Right atrium auricular region (tissue), 2 donors: ENCODE measurements around the gene NT5C2. TPM values are rescaled to one million over a fixed set of nuclear protein-coding genes. Genes with fewer than 3 reads are reported as not detected.
A peak's percentile ranks its signal among the peaks of the same experiment; 100 is the strongest.
"Not testable (repeated sequence)": the region's sequence is repeated elsewhere in the genome, so short reads cannot be mapped to it uniquely, and the experiment has no call there.

Experiments used
- DNase-seq: peaks from one replicate; pipeline ENCODE4 v3.0.0-alpha.2; 2019; ENCODE audit warnings: low spot score
- H3K27ac ChIP-seq, 2 donors: fragments of 200-600 bp; sonication (generic); 1 replicate in 1 of 2; 2 replicates in 1 of 2; pipeline ENCODE4 v1.5.1; 2016 to 2019
- H3K27me3 ChIP-seq, 2 donors: fragments of 200-600 bp; sonication (generic); one replicate each; pipeline versions ENCODE4 v1.5.1 to v1.6.0; 2017 to 2019
- H3K36me3 ChIP-seq: fragments of 200-600 bp; sonication (generic); one replicate; pipeline ENCODE4 v1.5.1; 2016
- H3K4me1 ChIP-seq, 2 donors: fragments of 200-600 bp; sonication (generic); one replicate each; pipeline versions ENCODE4 v1.5.1 to v1.6.0; 2017 to 2019
- H3K4me3 ChIP-seq, 2 donors: fragments of 200-600 bp; sonication (generic); 1 replicate in 1 of 2; 2 replicates in 1 of 2; pipeline ENCODE4 v1.5.1; 2017 to 2019; ENCODE audit warnings: mild to moderate bottlenecking in 1 of 2, moderate library complexity in 1 of 2
- H3K9me3 ChIP-seq, 2 donors: fragments of 200-600 bp; sonication (generic); one replicate each; pipeline ENCODE4 v1.5.1; 2019
- total RNA-seq, 2 donors: library from RNA; depleted of rRNA; stranded (reverse); fragments of >200 nt; gene quantifications; one replicate each; pipeline ENCODE4 v1.1.0, GENCODE V29; 2016
- TF ChIP-seq, protein P1 (sequence below), 2 donors: fragments of 200-600 bp; sonication (generic); IDR thresholded peaks; one replicate each; pipeline ENCODE4 v1.5.1; 2019; ENCODE audit warnings: antibody characterized with exemption in 2 of 2

NT5C2 gene
- total RNA-seq, 2 donors from 2014 or later, result 28.5 to 32.7 TPM

DNA sequence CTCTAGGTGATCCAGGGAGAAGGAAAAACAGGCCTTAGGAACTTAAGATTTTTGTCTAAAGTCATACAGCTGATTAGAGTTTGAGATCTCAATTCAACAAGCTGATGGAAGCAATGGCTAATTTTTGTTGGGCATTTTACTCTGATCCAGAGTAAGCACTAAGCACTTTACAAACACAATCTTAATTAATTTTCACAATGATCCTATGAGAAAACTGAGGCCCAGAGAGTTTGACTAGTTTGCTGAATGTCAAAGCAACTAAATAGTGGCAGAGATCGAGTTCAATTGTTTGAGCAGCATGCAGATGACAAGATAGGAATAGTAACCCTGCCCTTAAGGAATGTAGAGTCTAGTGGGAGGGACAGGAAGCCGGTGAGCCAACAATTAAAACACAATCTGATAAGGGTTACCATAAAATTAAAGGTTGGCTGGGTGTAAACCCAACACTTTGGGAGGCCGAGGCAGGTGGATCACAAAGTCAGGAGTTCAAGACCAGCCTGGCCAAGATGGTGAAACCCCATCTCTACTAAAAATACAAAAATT lies 39.1 kb upstream of the NT5C2 start:
- Histone ChIP-seq H3K36me3 (no peaks in the 10 kb centered on the region), H3K9me3 (no peaks in the 10 kb centered on the region), H3K27ac (peak overlapping the region; percentile 49 to 83), H3K27me3 (no peaks in the 10 kb centered on the region), H3K4me3 (no peak overlapping the region), H3K4me1 (peaks cover 0 to 9% of the 10 kb centered on the region in 2 donors)
- DNase-seq, result no peak
- TF ChIP-seq, protein P1, sequence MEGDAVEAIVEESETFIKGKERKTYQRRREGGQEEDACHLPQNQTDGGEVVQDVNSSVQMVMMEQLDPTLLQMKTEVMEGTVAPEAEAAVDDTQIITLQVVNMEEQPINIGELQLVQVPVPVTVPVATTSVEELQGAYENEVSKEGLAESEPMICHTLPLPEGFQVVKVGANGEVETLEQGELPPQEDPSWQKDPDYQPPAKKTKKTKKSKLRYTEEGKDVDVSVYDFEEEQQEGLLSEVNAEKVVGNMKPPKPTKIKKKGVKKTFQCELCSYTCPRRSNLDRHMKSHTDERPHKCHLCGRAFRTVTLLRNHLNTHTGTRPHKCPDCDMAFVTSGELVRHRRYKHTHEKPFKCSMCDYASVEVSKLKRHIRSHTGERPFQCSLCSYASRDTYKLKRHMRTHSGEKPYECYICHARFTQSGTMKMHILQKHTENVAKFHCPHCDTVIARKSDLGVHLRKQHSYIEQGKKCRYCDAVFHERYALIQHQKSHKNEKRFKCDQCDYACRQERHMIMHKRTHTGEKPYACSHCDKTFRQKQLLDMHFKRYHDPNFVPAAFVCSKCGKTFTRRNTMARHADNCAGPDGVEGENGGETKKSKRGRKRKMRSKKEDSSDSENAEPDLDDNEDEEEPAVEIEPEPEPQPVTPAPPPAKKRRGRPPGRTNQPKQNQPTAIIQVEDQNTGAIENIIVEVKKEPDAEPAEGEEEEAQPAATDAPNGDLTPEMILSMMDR (IDR thresholded peaks at IDR 0.05), result no peak

DNA sequence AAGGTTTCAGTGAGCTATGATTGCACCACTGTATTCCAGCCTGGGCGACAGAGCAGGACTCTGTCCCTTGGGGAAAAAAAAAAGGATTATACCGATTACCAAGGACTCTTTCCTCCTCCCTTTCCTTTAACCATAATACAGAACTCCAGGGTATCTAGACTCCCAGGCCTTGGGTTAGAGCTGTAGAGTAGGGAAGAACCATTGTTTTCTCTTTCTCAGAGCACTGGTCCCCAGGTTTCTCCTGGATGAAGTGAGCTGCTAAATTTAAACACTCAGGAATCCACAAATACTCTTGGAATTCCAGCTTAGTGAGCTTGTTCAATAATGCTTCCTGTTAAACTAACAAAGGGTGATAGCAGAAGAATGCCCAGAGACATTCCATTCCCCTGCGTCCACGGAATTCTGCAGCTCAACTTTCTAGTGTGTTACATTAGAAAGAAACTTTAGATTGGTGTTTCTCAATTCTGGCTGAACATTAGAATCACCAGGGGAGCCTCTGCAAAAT lies 38.0 kb upstream of the NT5C2 start:
- TF ChIP-seq, protein P1 (IDR thresholded peaks at IDR 0.05), result no peak
- no peaks in the 10 kb centered on the region for H3K9me3 ChIP-seq
- H3K27me3 ChIP-seq, result no peaks in the 10 kb centered on the region
- DNase-seq, result peak; percentile 65
- peak overlapping the region; percentile 49 to 83 for H3K27ac ChIP-seq
- peaks cover 0 to 9% of the 10 kb centered on the region in 2 donors for H3K4me1 ChIP-seq
- no peaks in the 10 kb centered on the region for H3K36me3 ChIP-seq
- no peak overlapping the region for H3K4me3 ChIP-seq

DNA sequence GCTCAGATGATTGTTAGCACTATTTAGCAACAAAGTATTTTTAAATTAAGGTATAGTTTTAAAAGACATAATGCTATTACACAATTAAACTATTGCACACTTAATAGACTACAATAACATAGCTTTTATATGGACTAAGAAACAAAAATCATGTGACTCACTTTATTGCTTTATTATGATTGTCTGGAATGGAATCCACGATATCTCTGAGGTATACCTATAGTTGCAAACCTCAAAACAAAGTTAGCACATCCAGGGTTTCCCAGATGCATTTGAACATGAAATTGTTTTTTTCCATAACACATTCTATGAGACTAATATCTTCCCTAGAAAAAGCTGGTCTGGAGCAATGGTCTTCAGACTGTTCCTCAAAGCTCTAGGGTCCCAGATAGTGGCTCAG lies 34.3 kb upstream of the NT5C2 start:
- Histone ChIP-seq H3K27me3 (no peaks in the 10 kb centered on the region), H3K4me1 (peaks cover 0 to 9% of the 10 kb centered on the region in 2 donors), H3K36me3 (no peaks in the 10 kb centered on the region), H3K9me3 (peaks cover 6 to 24% of the 10 kb centered on the region in 2 donors), H3K27ac (peak overlapping the region; percentile 54 to 90), H3K4me3 (no peak overlapping the region)
- DNase-seq, result no peak
- TF ChIP-seq, protein P1 (IDR thresholded peaks at IDR 0.05), result no peak

DNA sequence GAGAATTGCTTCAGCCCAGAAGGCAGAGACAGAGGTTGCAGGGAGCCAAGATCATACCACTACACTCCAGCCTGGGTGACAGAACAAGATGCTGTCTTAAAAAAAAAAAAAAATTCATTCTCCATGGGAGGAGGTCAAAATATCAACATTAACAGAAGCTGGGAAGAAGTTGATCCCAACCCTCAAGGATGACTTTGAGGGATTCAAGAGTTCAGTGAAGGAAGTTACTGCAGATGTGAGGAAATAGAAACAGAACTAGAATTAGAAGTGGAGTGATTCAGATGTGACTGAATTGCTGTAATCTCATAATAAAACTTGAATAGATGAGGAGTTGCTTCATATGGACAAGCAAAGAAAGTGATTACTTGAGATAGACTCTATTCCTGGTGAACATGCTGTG lies 32.9 kb upstream of the NT5C2 start:
- peaks cover 6 to 24% of the 10 kb centered on the region in 2 donors for H3K9me3 ChIP-seq
- no peaks in the 10 kb centered on the region for H3K36me3 ChIP-seq
- no peak overlapping the region for H3K4me3 ChIP-seq
- no peak for DNase-seq
- no peaks in the 10 kb centered on the region for H3K27me3 ChIP-seq
- no peak overlapping the region for H3K27ac ChIP-seq
- peaks cover 0 to 7% of the 10 kb centered on the region in 2 donors for H3K4me1 ChIP-seq
- TF ChIP-seq, protein P1 (IDR thresholded peaks at IDR 0.05), result no peak

DNA sequence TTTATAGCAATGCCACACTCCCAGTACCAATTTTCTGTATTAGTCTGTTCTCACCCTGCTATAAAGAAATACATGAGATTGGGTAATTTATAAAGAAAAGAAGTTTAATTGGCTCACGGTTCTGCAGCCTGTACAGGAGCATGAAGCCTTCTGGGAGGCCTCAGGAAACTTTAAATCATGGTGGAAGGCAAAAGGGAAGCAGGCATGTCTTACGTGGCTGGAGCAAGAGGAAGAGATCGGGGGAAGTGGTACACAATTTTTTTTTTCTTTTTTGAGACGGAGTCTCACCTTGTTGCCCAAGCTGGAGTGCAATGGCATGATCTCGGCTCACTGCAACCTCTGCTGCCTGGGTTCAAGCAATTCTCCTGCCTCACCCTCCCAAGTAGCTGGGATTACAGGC lies 31.6 kb upstream of the NT5C2 start:
- H3K27ac ChIP-seq, DNase-seq, H3K27me3 ChIP-seq, H3K4me3 ChIP-seq, H3K36me3 ChIP-seq, H3K4me1 ChIP-seq: not testable (repeated sequence)
- peaks cover 6 to 24% of the 10 kb centered on the region in 2 donors for H3K9me3 ChIP-seq

DNA sequence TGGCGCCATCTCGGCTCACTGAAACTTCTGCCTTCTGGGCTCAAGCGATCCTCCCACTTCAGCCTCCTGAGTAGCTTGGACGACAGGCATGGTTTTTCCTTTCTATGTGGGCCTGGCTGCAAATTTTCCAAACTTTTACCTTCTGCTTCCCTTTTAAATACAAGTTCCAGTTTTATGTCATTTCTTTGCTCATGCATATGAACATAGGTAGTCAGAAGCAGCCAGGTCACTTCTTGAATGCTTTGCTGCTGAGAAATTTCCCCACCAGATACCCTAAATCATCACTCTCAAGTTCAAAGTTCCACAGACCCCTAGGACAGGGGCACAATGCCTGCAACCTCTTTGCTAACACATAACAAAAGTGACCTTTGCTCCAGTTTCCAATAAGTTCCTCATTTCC lies 31.1 kb upstream of the NT5C2 start:
- Histone ChIP-seq H3K4me3 (no peak overlapping the region), H3K4me1 (no peaks in the 10 kb centered on the region), H3K36me3 (no peaks in the 10 kb centered on the region), H3K27me3 (no peaks in the 10 kb centered on the region), H3K9me3 (peaks cover 6 to 24% of the 10 kb centered on the region in 2 donors), H3K27ac (no peak overlapping the region)
- TF ChIP-seq, protein P1 (IDR thresholded peaks at IDR 0.05), result no peak
- DNase-seq, result no peak

DNA sequence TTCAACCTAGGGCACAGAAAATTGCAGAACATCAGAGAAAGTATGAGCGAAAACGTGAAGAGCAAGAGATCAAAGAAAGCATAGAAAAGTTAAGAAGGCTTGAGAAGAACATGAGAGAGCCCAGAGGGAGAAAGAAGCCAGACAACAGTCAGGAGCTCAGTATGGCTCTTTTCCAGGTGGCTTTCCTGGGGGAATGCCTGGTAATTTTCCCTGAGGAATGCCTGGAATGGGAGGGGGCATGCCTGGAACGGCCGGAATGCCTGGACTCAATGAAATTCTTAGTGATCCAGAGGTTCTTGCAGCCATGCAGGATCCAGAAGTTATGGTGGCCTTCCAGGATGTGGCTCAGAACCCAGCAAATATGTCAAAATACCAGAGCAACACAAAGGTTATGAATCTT lies 23.3 kb upstream of the NT5C2 start:
- not testable (repeated sequence) for H3K36me3 ChIP-seq, H3K4me1 ChIP-seq, DNase-seq, H3K4me3 ChIP-seq, H3K27me3 ChIP-seq, H3K9me3 ChIP-seq, H3K27ac ChIP-seq
